Naive thymus-derived CD8-positive, alpha-beta T cell (primary cell): ENCODE measurements around the gene CYREN. TPM values are rescaled to one million over a fixed set of nuclear protein-coding genes. Genes with fewer than 3 reads are reported as not detected.
A peak's percentile ranks its signal among the peaks of the same experiment; 100 is the strongest.
"Not testable (repeated sequence)": the region's sequence is repeated elsewhere in the genome, so short reads cannot be mapped to it uniquely, and the experiment has no call there.

Experiments used
- ATAC-seq, 2 donors: fragments of 150-1000 bp; cut with Tn5 transposase in 1 of 2; sonication (Bioruptor Pico), chemical (Tn5 transposase) in 1 of 2; 1 replicate in 1 of 2; 2 replicates in 1 of 2; pipeline ENCODE4 v1.10.0; 2021; ENCODE audit warnings: mild to moderate bottlenecking in 2 of 2, moderate library complexity in 2 of 2
- POLR2A ChIA-PET: fragments of 350-600 bp; sonication (Branson Sonifier 250); formaldehyde crosslinking; loops from one replicate; lab custom pipeline; 2021; ENCODE audit warnings: antibody characterized with exemption; lab: Charles Lee
- DNase-seq, 10 donors: peaks; one replicate each; pipeline versions ENCODE4 v3.0.0 to v3.0.0-alpha.2; 2020 to 2022
- H3K27ac Mint-ChIP-seq, 10 donors: one replicate each; pipeline ENCODE4 v1.8.0; 2020 to 2022; ENCODE audit warnings: mild to moderate bottlenecking in 10 of 10, mixed read lengths in 10 of 10, moderate library complexity in 4 of 10, inconsistent platforms in 1 of 10
- H3K27me3 Mint-ChIP-seq, 5 donors: one replicate each; pipeline ENCODE4 v1.8.0; 2021 to 2022; ENCODE audit warnings: mixed read lengths in 5 of 5
- H3K36me3 Mint-ChIP-seq, 3 donors: one replicate each; pipeline ENCODE4 v1.8.0; 2020 to 2022; ENCODE audit warnings: mixed read lengths in 3 of 3, mild to moderate bottlenecking in 2 of 3, inconsistent platforms in 1 of 3
- H3K4me1 Mint-ChIP-seq, 4 donors: one replicate each; pipeline ENCODE4 v1.8.0; 2021 to 2022; ENCODE audit warnings: mixed read lengths in 4 of 4
- H3K4me3 Mint-ChIP-seq, 10 donors: one replicate each; pipeline ENCODE4 v1.8.0; 2020 to 2022; ENCODE audit warnings: mild to moderate bottlenecking in 10 of 10, mixed read lengths in 10 of 10, moderate library complexity in 6 of 10, inconsistent platforms in 1 of 10
- H3K9me3 Mint-ChIP-seq, 9 donors: one replicate each; pipeline ENCODE4 v1.8.0; 2020 to 2022; ENCODE audit warnings: mixed read lengths in 9 of 9, mild to moderate bottlenecking in 3 of 9, inconsistent platforms in 1 of 9, moderate library complexity in 1 of 9
- polyA plus RNA-seq, 3 donors: library from polyadenylated mRNA; unstranded; fragments of 300-500 nt; fragmentation: Illumina TruSeq; gene quantifications; one replicate each; pipeline ENCODE4 v1.2.3, GENCODE V29; 2021
- total RNA-seq, 8 experiments: library from RNA in 2 of 8; stranded (reverse) in 2 of 8; gene quantifications; one replicate each; pipeline ENCODE4 v1.2.3 and lab custom pipeline; 2021 to 2026

The CYREN gene
- total and polyA plus RNA-seq, 5 experiments from 2014 or later, result 51.1 to 70.1 (median 55.5) TPM

DNA sequence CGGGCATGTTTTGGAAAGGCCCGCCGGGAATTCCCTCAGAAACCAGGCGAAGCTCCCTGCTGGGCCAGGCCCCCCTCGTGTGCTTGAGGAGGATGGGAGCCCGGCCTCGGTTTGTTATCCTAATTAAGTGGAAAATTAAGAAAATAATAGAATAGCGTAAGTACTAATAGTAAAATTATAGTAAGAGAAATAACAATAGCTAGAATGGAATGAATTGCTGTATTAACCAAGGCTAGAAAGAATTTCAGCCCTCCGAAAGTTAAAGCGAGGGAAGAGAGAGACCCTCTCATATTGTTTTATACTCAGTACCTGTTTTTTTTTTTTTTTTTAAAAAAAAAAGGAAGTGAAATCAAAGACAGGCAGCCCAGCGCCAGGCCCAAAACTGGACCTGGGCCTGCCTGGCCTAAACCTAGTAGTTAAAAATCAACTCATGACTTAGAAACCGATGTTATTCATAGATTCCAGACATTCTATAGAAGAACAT is 533 bp upstream of the CYREN start:
- Mint-ChIP-seq H3K4me3 (peak overlapping the region; percentile 82 to 94 (median 88)), H3K36me3 (peaks cover 0 to 13% (median 12%) of the 10 kb centered on the region in 3 donors), H3K27ac (peak overlapping the region; percentile 91 to 97 (median 95)), H3K4me1 (peaks cover 26 to 53% (median 50%) of the 10 kb centered on the region in 4 donors)
- DNase-seq, ATAC-seq, H3K27me3 Mint-ChIP-seq, H3K9me3 Mint-ChIP-seq: not testable (repeated sequence)
- POLR2A ChIA-PET, result interaction anchor here (0.6 to 6.1 kb wide), 16 partner anchors 8 to 541 kb away, joined by 3 to 77 read pairs (median 6); partner anchors contain the start of genes AGBL3, BPGM, TMEM140 and WDR91

DNA sequence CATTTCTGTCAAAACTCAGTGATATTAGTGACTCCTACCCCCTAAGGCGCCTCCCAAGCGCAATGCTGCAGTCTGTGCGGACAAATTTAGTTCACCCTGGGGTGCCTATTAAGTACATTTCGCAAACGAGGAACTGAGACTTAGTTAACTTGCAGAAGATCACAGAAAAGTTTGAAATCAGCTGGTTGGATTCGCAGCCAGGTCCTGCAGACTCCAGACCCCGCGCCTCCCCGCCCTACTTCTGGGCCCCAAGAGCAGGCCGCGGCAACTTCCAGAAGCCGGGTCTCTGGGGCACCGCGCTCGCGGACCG is 588 bp downstream of the CYREN start:
- H3K4me3 Mint-ChIP-seq, result peak overlapping the region; percentile 85 to 94 (median 90)
- DNase-seq, result no peak

DNA sequence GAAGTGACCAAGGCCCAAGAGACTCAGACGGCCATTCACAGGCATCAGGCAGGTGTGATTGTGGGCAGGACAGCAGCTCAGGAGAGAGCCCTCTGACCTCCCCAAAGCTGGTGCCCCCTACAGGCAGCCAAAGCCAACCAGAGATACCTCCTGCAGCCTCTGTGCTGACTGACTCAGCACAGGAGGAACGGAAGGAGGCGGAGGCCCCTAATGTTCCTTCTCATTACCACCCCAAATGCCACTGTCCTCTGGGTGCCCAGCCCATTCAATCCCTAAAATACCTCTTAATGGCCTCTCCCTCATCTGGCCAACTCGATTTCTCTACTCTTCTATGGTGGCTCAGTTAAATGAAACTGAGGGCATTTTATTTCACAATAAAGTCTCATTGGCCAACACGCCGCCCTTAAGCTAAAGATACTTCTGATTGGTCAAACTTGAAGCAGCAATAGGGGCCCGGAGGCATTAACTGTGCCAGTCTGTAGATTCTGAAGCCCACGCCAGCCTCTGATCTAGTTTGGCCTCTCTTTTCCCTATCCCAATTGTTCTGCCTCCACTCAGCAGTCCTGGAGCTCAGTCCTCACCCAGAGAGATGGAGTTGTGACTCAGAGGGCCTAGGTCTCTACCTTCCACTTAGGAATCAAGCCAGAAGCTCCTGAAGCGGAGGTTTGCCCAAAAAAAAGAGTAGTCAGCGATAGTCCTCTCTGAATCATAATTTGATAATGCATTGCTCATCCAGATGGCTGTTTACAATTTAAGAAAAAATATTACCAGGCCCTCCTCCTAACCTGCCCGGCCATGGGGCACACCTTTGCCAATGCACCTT is 1.2 kb downstream of the CYREN start:
- H3K36me3 Mint-ChIP-seq, result peaks cover 0 to 26% (median 14%) of the 10 kb centered on the region in 3 donors
- POLR2A ChIA-PET, result interaction anchor here (0.8 to 6.1 kb wide), 14 partner anchors 8 to 536 kb away, joined by 3 to 77 read pairs (median 8); partner anchors contain the start of genes AGBL3, BPGM and TMEM140
- H3K27ac Mint-ChIP-seq, result peak overlapping the region; percentile 93 to 98 (median 96)
- peaks cover 28 to 64% (median 61%) of the 10 kb centered on the region in 4 donors for H3K4me1 Mint-ChIP-seq
- H3K9me3 Mint-ChIP-seq, result no peaks in the 10 kb centered on the region
- H3K4me3 Mint-ChIP-seq, result peak overlapping the region; percentile 85 to 94 (median 90)
- H3K27me3 Mint-ChIP-seq, result no peaks in the 10 kb centered on the region
- ATAC-seq (peak in 1 of 2 donors; percentile 15), DNase-seq (peak in 9 of 10 donors; percentile 26 to 71 (median 40))

More for the DNA sequence above, 588 bp downstream of the CYREN start:
- Mint-ChIP-seq H3K27me3 (no peaks in the 10 kb centered on the region), H3K27ac (peak overlapping the region; percentile 93 to 98 (median 96)), H3K9me3 (no peaks in the 10 kb centered on the region), H3K36me3 (peaks cover 0 to 22% (median 14%) of the 10 kb centered on the region in 3 donors), H3K4me1 (peaks cover 28 to 62% (median 57%) of the 10 kb centered on the region in 4 donors)
- POLR2A ChIA-PET, result interaction anchor here (0.8 to 6.1 kb wide), 13 partner anchors 9 to 537 kb away, joined by 3 to 77 read pairs (median 8); partner anchors contain the start of genes AGBL3, BPGM and TMEM140
- peak; percentile 7 to 10 for ATAC-seq

DNA sequence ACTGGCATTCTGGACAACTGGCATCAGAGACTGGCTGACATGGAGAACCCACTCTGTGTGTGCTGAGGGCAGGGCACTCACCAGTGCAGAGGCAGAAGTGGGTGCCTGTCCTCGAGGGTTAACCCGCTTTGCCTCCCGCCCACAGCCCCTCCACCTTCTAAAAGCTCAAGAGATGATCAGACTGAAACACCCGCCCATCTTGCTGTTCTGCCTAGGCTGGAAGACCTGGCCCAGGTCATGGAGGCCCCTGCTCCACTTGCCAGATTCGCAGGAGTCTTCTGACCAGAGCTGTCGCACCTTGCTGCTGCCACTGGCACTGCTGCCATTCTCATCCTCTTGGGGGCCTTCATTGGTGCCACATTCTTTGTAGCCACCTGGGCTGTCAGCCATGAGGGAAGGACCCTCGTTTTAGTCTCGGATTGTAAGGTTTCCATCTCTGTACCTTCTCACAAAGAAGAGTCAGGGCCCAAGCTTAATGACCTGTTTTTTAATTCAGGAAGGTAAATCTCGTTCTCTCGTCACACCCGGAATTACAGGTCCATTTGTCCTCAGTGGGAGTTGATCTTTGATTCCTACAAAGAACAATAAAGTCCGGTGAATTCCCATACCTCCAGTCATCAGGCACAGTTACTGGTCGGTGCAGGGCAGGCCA is 1.9 kb downstream of the CYREN start:
- peaks cover 0 to 26% (median 19%) of the 10 kb centered on the region in 3 donors for H3K36me3 Mint-ChIP-seq
- DNase-seq, result no peak

DNA sequence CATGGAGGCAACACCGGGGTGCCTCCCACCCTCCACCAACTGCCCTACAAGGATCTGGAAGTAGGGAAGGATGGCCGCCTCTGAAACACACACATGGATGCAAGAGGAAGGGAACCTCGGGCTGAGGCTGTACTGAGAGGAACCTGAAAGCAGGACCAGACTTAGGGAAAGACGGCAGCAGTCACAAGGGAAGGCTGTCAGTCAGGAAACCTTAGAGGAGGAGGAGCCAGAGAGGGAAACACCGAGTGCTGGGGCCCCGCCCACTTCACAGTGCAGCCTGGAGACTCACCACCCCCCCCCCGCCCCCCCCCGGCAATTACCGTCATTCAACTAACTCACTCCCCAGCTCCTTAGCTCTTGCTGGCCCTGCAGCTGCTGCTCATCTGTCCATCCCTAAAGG is 2.5 kb downstream of the CYREN start:
- H3K4me3 Mint-ChIP-seq, result peak overlapping the region; percentile 47 to 94 (median 89)
- DNase-seq (peak in 2 of 10 donors; percentile 23 to 34), ATAC-seq (no peak)
- peaks cover 31 to 72% (median 67%) of the 10 kb centered on the region in 4 donors for H3K4me1 Mint-ChIP-seq
- POLR2A ChIA-PET, result interaction anchor here (2.4 to 6.1 kb wide), 4 partner anchors 10 to 181 kb away, joined by 8 to 77 read pairs (median 41); partner anchors contain the start of genes AGBL3 and TMEM140
- no peaks in the 10 kb centered on the region for H3K27me3 Mint-ChIP-seq
- peaks cover 0 to 26% (median 20%) of the 10 kb centered on the region in 3 donors for H3K36me3 Mint-ChIP-seq
- H3K27ac Mint-ChIP-seq, result peak overlapping the region; percentile 93 to 98 (median 96)
- peaks cover 0 to under 1% (median 0%) of the 10 kb centered on the region in 9 donors for H3K9me3 Mint-ChIP-seq

More for the DNA sequence above, 1.9 kb downstream of the CYREN start:
- Mint-ChIP-seq H3K4me3 (peak overlapping the region; percentile 85 to 94 (median 90)), H3K9me3 (no peaks in the 10 kb centered on the region), H3K4me1 (peaks cover 31 to 71% (median 67%) of the 10 kb centered on the region in 4 donors), H3K27me3 (no peaks in the 10 kb centered on the region), H3K27ac (peak overlapping the region; percentile 93 to 98 (median 96))
- ATAC-seq, result no peak
- POLR2A ChIA-PET, result interaction anchor here (1.2 to 6.1 kb wide), 9 partner anchors 11 to 536 kb away, joined by 3 to 77 read pairs (median 10); partner anchors contain the start of genes AGBL3, BPGM and TMEM140

DNA sequence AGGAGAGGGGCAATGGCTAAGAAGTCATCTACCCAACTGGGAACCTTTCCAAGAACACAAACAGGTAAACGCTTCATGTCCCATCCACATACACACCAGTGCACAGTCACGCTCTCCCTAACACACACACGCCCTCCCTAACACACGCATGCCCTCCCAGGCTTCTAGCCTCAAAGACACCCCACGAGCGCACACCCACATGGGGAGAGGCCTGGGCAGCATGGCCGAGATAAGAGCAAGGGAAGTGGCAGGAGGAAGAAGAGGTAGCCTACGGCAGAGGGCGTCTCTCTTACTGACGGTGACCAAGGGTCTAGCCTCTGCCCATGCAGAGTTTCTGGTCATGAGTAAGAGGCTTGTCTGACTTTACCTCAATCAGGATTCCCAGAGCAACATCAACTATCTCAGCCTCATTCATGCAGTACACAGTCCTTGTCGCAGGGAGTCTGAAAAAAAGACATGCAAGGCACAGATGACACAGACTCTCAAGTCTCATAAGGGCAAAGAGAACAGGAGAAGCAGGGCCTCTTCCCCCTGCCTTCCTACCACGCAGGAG is 3.1 kb downstream of the CYREN start:
- H3K36me3 Mint-ChIP-seq, result peaks cover 0 to 30% (median 24%) of the 10 kb centered on the region in 3 donors
- ATAC-seq (no peak), DNase-seq (no peak)
- H3K27me3 Mint-ChIP-seq, result no peaks in the 10 kb centered on the region
- peaks cover 0 to 6% (median 0%) of the 10 kb centered on the region in 9 donors for H3K9me3 Mint-ChIP-seq
- H3K4me1 Mint-ChIP-seq, result peaks cover 31 to 77% (median 71%) of the 10 kb centered on the region in 4 donors
- peak overlapping the region; percentile 93 to 98 (median 96) for H3K27ac Mint-ChIP-seq
- peak overlapping the region; percentile 42 to 94 (median 56) for H3K4me3 Mint-ChIP-seq
- POLR2A ChIA-PET, result interaction anchor here (2.4 to 6.1 kb wide), 4 partner anchors 10 to 181 kb away, joined by 8 to 77 read pairs (median 17); partner anchors contain the start of genes AGBL3 and TMEM140

DNA sequence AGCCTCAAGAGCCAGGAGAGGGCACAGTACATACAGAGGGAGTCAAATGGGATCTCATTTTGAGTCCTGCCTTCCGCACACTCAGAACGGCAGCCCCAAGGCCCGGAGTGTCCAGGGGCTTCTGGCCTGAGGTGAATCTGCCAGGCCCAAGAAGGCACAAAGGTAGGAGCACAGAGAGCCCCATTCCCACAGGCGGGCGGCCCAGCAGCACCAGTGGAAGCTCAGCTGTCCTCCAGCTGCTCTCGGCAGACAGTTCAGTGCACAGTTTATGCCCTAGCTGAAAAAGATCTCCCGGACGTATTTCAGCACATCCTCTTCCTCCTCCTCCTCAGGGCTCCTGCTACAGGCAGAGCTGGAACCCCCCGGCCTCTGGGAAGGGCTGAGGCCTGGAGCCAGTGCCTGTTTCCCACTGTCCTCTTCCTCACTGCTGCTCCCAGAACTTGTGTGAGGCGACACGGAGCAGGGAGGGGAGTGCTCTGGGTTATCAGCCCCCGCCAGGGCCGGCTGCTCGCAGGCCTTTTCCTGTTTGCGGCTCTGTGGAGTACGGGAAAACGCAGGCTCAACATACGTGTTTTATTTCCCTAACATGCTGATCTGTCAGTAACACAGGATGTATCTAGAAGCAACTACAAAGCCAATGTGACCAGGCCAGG is 4.0 kb downstream of the CYREN start:
- ATAC-seq, result no peak
- no peaks in the 10 kb centered on the region for H3K27me3 Mint-ChIP-seq
- peaks cover 32 to 77% (median 74%) of the 10 kb centered on the region in 4 donors for H3K4me1 Mint-ChIP-seq
- DNase-seq, result no peak
- H3K27ac Mint-ChIP-seq, result peak overlapping the region; percentile 89 to 98 (median 96)
- POLR2A ChIA-PET, result interaction anchor here (0.7 to 6.1 kb wide), 4 partner anchors 10 to 520 kb away, joined by 3 to 77 read pairs (median 11); partner anchors contain the start of genes AGBL3 and TMEM140
- H3K4me3 Mint-ChIP-seq, result peak overlapping the region in 8 of 10 donors; percentile 8 to 88 (median 43)
- H3K36me3 Mint-ChIP-seq, result peaks cover 0 to 39% (median 34%) of the 10 kb centered on the region in 3 donors
- peaks cover 0 to 9% (median 2%) of the 10 kb centered on the region in 9 donors for H3K9me3 Mint-ChIP-seq

DNA sequence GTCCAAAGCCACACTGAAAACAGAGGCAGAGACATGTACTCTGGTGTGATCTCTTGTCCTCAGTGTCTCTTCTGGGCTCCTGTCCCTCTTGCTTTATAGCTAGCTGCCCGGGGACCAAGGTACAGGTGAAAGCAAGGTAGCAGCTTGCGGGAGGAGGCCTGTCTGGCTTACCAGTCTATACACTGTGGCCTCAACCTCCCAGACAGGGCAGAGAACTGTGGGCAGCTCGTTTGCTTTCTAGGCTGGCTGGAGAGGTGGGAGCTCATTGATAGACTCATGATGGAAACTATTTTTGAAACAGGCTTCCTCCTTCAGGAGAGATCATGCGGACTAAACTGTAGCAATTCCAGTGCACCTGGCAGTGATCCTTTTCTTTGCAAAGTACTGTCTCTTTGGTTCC is 4.6 kb downstream of the CYREN start:
- H3K36me3 Mint-ChIP-seq, result peaks cover 0 to 45% (median 40%) of the 10 kb centered on the region in 3 donors
- POLR2A ChIA-PET, result interaction anchor here (0.7 to 6.1 kb wide), 6 partner anchors 10 to 520 kb away, joined by 3 to 77 read pairs (median 4); partner anchors contain the start of genes AGBL3, TMEM140 and WDR91
- peak overlapping the region; percentile 60 to 98 (median 96) for H3K27ac Mint-ChIP-seq
- DNase-seq, result no peak
- H3K9me3 Mint-ChIP-seq, result peaks cover 0 to 10% (median 2%) of the 10 kb centered on the region in 9 donors
- peaks cover 34 to 78% (median 75%) of the 10 kb centered on the region in 4 donors for H3K4me1 Mint-ChIP-seq
- no peak for ATAC-seq
- peak overlapping the region in 2 of 10 donors; percentile 8 to 29 for H3K4me3 Mint-ChIP-seq
- H3K27me3 Mint-ChIP-seq, result no peaks in the 10 kb centered on the region

DNA sequence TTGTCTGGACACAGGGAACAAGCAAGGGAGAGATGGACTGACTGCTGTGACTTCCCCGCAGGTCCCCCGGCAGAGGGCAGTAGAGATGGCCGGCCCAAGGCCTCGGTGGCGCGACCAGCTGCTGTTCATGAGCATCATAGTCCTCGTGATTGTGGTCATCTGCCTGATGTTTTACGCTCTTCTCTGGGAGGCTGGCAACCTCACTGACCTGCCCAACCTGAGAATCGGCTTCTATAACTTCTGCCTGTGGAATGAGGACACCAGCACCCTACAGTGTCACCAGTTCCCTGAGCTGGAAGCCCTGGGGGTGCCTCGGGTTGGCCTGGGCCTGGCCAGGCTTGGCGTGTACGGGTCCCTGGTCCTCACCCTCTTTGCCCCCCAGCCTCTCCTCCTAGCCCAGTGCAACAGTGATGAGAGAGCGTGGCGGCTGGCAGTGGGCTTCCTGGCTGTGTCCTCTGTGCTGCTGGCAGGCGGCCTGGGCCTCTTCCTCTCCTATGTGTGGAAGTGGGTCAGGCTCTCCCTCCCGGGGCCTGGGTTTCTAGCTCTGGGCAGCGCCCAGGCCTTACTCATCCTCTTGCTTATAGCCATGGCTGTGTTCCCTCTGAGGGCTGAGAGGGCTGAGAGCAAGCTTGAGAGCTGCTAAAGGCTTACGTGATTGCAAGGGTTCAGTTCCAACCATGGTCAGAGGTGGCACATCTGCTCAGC is 6.0 kb downstream of the CYREN start:
- Mint-ChIP-seq H3K9me3 (peaks cover 0 to 10% (median 2%) of the 10 kb centered on the region in 9 donors), H3K4me1 (peaks cover 40 to 84% (median 81%) of the 10 kb centered on the region in 4 donors), H3K27me3 (no peaks in the 10 kb centered on the region), H3K4me3 (peak overlapping the region in 1 of 10 donors; percentile 46), H3K36me3 (peaks cover 6 to 53% (median 48%) of the 10 kb centered on the region in 3 donors), H3K27ac (peak overlapping the region; percentile 55 to 98 (median 77))
- POLR2A ChIA-PET, result interaction anchor here (0.6 to 3.4 kb wide), 6 partner anchors 13 to 527 kb away, joined by 3 to 18 read pairs (median 4); partner anchors contain the start of genes AGBL3, TMEM140 and WDR91
- ATAC-seq (no peak), DNase-seq (no peak)

DNA sequence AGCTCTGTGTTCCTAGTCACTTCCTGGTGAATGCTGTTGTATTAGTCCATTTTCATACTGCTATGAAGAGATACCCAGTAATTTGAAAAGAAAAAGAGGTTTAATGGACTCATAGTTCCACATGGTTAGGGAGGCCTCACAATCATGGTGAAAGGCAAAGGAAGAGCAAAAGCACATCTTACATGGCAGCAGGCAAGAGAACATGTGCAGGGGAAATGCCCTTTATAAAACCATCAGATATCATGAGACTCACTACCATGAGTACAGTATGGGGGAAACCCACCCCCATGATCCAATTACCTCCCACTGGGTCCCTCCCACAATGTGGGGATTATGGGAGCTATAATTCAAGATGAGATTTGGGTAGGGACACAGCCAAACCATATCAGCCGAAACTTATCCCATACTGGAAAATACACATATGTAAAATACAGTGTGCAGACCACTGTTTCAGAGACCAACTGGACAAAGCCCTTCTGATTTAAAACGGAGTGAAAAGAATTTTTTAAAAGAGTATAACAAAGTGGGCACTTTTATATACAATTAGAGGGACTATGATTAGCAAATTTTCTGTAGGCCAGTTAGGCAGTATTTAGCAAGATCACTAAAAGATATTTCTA is 8.0 kb downstream of the CYREN start:
- Mint-ChIP-seq H3K36me3 (peaks cover 6 to 50% (median 49%) of the 10 kb centered on the region in 3 donors), H3K27me3 (no peaks in the 10 kb centered on the region), H3K4me1 (peaks cover 35 to 84% (median 81%) of the 10 kb centered on the region in 4 donors), H3K27ac (peak overlapping the region in 9 of 10 donors; percentile 13 to 86 (median 55)), H3K4me3 (peak overlapping the region in 2 of 10 donors; percentile 7 to 18), H3K9me3 (peaks cover 0 to 10% (median 2%) of the 10 kb centered on the region in 9 donors)
- DNase-seq (no peak), ATAC-seq (no peak)
- POLR2A ChIA-PET, result interaction anchor here (5.7 kb wide), 1 partner anchor 13 kb away, joined by 45 read pairs; the partner anchor contains the start of gene TMEM140
